ENCODE data around the gene NPEPL1.

NPEPL1 gene

DNA sequence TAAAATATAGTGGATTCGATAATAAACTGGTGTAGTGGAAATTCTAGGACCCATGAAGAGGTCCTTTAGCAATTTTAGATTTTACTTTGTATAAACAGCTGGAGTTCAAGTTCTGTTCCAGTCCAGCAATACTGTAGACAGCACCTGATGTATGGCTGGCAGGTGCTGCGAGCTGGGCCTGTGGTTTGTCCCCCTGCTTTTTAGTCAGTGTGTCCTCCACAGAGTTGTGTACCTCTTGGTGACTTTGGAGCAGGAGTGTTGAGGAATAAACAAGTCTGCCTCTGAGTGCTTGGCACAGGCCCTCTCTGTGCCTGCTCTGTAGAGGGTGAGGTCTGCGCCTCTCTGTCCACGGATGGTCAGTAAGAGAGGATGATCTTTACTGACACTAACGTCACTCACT, 27.7 kb upstream of the NPEPL1 start:
- no peak overlapping the region for H3K4me3 ChIP-seq (ENCODE audit: low read depth, low read length)
- TF ChIP-seq, protein P1, sequence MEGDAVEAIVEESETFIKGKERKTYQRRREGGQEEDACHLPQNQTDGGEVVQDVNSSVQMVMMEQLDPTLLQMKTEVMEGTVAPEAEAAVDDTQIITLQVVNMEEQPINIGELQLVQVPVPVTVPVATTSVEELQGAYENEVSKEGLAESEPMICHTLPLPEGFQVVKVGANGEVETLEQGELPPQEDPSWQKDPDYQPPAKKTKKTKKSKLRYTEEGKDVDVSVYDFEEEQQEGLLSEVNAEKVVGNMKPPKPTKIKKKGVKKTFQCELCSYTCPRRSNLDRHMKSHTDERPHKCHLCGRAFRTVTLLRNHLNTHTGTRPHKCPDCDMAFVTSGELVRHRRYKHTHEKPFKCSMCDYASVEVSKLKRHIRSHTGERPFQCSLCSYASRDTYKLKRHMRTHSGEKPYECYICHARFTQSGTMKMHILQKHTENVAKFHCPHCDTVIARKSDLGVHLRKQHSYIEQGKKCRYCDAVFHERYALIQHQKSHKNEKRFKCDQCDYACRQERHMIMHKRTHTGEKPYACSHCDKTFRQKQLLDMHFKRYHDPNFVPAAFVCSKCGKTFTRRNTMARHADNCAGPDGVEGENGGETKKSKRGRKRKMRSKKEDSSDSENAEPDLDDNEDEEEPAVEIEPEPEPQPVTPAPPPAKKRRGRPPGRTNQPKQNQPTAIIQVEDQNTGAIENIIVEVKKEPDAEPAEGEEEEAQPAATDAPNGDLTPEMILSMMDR (IDR thresholded peaks at IDR 0.05; ENCODE audit: low read depth, low read length, missing control alignments): no peak
- DNase-seq (ENCODE audit: low read depth): no peak
- in situ Hi-C loops (cut with HindIII; ENCODE audit: low sequenced_read_pairs): no loop called here

DNA sequence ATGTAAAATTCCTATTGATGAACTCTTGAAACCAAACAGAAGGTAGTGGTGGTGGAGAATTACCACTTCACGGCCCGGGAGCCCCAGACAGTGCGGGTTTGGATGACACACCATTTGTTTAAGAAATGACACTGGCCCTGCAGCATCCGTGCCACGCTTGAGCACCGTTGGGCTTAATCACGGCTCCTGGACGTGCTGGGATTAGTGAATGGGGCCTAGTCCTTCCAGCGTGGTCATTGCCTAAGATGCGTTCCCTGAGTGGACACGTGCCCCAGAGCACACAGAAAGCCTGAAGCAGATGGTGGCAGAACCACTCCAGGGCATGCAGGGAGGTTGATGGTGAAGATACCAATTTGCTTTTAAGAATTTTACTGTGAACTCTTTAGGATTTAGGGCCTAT, 27.0 kb upstream of the NPEPL1 start:
- TF ChIP-seq, protein P1 (IDR thresholded peaks at IDR 0.05; ENCODE audit: low read depth, low read length, missing control alignments): no peak
- no peak for DNase-seq (ENCODE audit: low read depth)
- in situ Hi-C loops (cut with HindIII; ENCODE audit: low sequenced_read_pairs): no loop called here
- H3K4me3 ChIP-seq (ENCODE audit: low read depth, low read length): no peak overlapping the region

GRCh38 chr20:58666702-58667101, 25.9 kb upstream of the NPEPL1 start:
- no peak for DNase-seq (ENCODE audit: low read depth)
- in situ Hi-C loops (cut with HindIII; ENCODE audit: low sequenced_read_pairs): no loop called here
- no peak overlapping the region for H3K4me3 ChIP-seq (ENCODE audit: low read depth, low read length)
- TF ChIP-seq, protein P1 (IDR thresholded peaks at IDR 0.05; ENCODE audit: low read depth, low read length, missing control alignments): no peak

DNA sequence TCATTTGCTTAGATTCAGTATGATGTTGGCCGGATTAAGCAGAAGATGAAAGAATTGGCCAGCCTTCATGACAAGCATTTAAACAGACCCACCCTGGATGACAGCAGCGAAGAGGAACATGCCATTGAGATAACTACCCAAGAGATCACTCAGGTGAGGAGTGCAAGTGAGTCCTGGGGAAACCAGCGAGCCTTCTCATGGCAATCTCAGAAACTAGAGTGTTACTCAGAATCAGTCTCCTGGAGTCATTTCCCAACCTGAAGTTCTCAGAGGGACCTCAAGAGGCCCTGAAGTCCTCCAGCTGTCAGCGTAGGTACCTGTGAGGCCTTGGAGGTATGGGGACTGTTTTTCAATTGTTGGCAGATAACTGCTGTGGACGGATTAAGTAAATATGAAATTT, 24.6 kb upstream of the NPEPL1 start:
- in situ Hi-C loops (cut with HindIII; ENCODE audit: low sequenced_read_pairs): no loop called here

GRCh38 chr20:58668901-58669286, 23.7 kb upstream of the NPEPL1 start:
- no peak overlapping the region for H3K4me3 ChIP-seq (ENCODE audit: low read depth, low read length)
- DNase-seq (ENCODE audit: low read depth): no peak
- in situ Hi-C loops (cut with HindIII; ENCODE audit: low sequenced_read_pairs): no loop called here
- TF ChIP-seq, protein P1 (IDR thresholded peaks at IDR 0.05; ENCODE audit: low read depth, low read length, missing control alignments): no peak

More for the DNA sequence above, 24.6 kb upstream of the NPEPL1 start:
- TF ChIP-seq, protein P1 (IDR thresholded peaks at IDR 0.05; ENCODE audit: low read depth, low read length, missing control alignments): no peak
- H3K4me3 ChIP-seq (ENCODE audit: low read depth, low read length): no peak overlapping the region
- no peak for DNase-seq (ENCODE audit: low read depth)

DNA sequence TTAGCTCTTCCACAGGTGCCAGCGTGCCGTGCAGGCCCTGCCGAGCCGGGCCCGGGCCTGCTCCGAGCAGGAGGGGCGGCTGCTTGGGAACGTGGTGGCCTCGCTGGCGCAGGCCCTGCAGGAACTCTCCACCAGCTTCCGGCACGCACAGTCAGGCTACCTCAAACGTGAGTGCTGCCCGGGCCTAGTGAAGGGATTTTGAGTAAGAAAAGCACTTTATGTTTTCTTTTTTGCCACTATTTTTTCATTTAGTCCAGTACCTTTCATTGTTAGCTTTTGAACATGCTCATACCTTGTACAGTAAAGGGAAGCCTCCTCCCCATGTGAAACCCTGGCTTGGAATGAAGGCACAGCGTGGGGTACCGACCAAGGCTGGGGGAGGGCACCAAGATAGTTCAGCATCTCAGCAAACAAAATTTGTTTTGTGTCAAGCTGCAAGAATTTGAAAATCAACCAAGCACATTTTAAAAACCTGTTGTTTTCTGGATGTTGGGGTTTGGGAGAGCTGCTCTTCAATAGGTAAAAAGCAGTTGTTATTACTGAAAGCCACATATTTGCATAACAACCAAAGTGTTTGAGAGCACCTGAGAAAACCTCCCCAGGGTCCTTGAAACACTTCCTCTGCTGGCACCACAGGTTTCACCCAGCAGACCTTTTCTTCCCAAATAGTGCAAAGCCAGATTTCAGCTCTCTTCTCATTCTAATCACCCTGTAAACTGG, 23.2 kb upstream of the NPEPL1 start:
- TF ChIP-seq, protein P1 (IDR thresholded peaks at IDR 0.05; ENCODE audit: low read depth, low read length, missing control alignments): no peak
- in situ Hi-C loops (cut with HindIII; ENCODE audit: low sequenced_read_pairs): no loop called here

More for the DNA sequence above, 23.2 kb upstream of the NPEPL1 start:
- DNase-seq (ENCODE audit: low read depth): no peak
- H3K4me3 ChIP-seq (ENCODE audit: low read depth, low read length): no peak overlapping the region

Measured in astrocyte of the cerebellum (primary cell).